Measurements from ENCODE around the gene LAIR2. TPM values are rescaled to one million over a fixed set of nuclear protein-coding genes. Genes with fewer than 3 reads are reported as not detected.

Gene LAIR2
- total RNA-seq, 4 donors from 2014 or later: not detected

- DNase-seq: no peak
- Histone ChIP-seq H3K4me1 (no peaks in the 10 kb centered on the region), H3K27me3 (peaks cover 0 to 33% (median under 1%) of the 10 kb centered on the region in 4 donors), H3K9me3 (no peaks in the 10 kb centered on the region), H3K27ac (no peak overlapping the region), H3K4me3 (no peak overlapping the region), H3K36me3 (no peaks in the 10 kb centered on the region)
- intact Hi-C loops (cut with DNase I): no loop called here
- 62 to 63% methylated on average over 7 of the region's 8 CpGs for WGBS, 2 donors
- TF ChIP-seq CTCF (IDR thresholded peaks at IDR 0.05) (no peak), POLR2A (IDR thresholded peaks at IDR 0.05) (no peak)
Observed at GRCh38 chr19:54534156-54534555, 31.5 kb downstream of the LAIR2 start.

- Histone ChIP-seq H3K4me1 (no peaks in the 10 kb centered on the region), H3K27ac (no peak overlapping the region), H3K4me3 (no peak overlapping the region), H3K27me3 (peaks cover 0 to 33% (median 0%) of the 10 kb centered on the region in 4 donors), H3K36me3 (no peaks in the 10 kb centered on the region), H3K9me3 (no peaks in the 10 kb centered on the region)
- intact Hi-C loops (cut with DNase I): no loop called here
- WGBS, 2 donors: 100% methylated on average over 2 of the region's 9 CpGs
- DNase-seq: no peak
- TF ChIP-seq CTCF (IDR thresholded peaks at IDR 0.05) (no peak), POLR2A (IDR thresholded peaks at IDR 0.05) (no peak)
Observed at GRCh38 chr19:54535601-54536000, 33.0 kb downstream of the LAIR2 start.

GRCh38 chr19:54536956-54537355 is 34.3 kb downstream of the LAIR2 start:
- peaks cover 0 to 33% (median 0%) of the 10 kb centered on the region in 4 donors for H3K27me3 ChIP-seq
- no peaks in the 10 kb centered on the region for H3K4me1 ChIP-seq
- no peak for TF ChIP-seq CTCF (IDR thresholded peaks at IDR 0.05)
- no peak for TF ChIP-seq POLR2A (IDR thresholded peaks at IDR 0.05)
- no peak overlapping the region for H3K4me3 ChIP-seq
- intact Hi-C loops (cut with DNase I): no loop called here
- 72% methylated on average over 3 of the region's 9 CpGs for WGBS, 2 donors
- no peaks in the 10 kb centered on the region for H3K9me3 ChIP-seq
- no peak for DNase-seq
- H3K36me3 ChIP-seq: no peaks in the 10 kb centered on the region
- H3K27ac ChIP-seq: no peak overlapping the region

- Histone ChIP-seq H3K4me1 (no peaks in the 10 kb centered on the region), H3K9me3 (no peaks in the 10 kb centered on the region), H3K36me3 (no peaks in the 10 kb centered on the region), H3K4me3 (no peak overlapping the region), H3K27ac (no peak overlapping the region), H3K27me3 (no peaks in the 10 kb centered on the region)
- no peak for DNase-seq
- TF ChIP-seq POLR2A (IDR thresholded peaks at IDR 0.05) (no peak), CTCF (IDR thresholded peaks at IDR 0.05) (no peak)
- whole genome bisulfite sequencing, 2 donors: 37 to 58% methylated on average over 2 of the region's 2 CpGs
- intact Hi-C loops (cut with DNase I): no loop called here
Observed at GRCh38 chr19:54541712-54542111, 39.1 kb downstream of the LAIR2 start.

- H3K9me3 ChIP-seq: no peaks in the 10 kb centered on the region
- intact Hi-C loops (cut with DNase I): no loop called here
- no peaks in the 10 kb centered on the region for H3K27me3 ChIP-seq
- WGBS, 2 donors: 87 to 89% methylated on average over 5 to 15 of the region's 16 CpGs
- TF ChIP-seq POLR2A (IDR thresholded peaks at IDR 0.05): no peak
- no peak overlapping the region for H3K27ac ChIP-seq
- no peaks in the 10 kb centered on the region for H3K4me1 ChIP-seq
- H3K4me3 ChIP-seq: no peak overlapping the region
- no peak for DNase-seq
- H3K36me3 ChIP-seq: no peaks in the 10 kb centered on the region
Observed at GRCh38 chr19:54548806-54549205, 46.2 kb downstream of the LAIR2 start.

GRCh38 chr19:54549224-54549623 is 46.6 kb downstream of the LAIR2 start:
- intact Hi-C loops (cut with DNase I): no loop called here
- H3K9me3 ChIP-seq: no peaks in the 10 kb centered on the region
- TF ChIP-seq POLR2A (IDR thresholded peaks at IDR 0.05): no peak
- TF ChIP-seq CTCF (IDR thresholded peaks at IDR 0.05): no peak
- no peak overlapping the region for H3K27ac ChIP-seq
- H3K36me3 ChIP-seq: no peaks in the 10 kb centered on the region
- H3K27me3 ChIP-seq: no peaks in the 10 kb centered on the region
- 70 to 100% methylated on average over 1 to 5 of the region's 14 CpGs for WGBS, 2 donors
- H3K4me3 ChIP-seq: no peak overlapping the region
- no peak for DNase-seq
- H3K4me1 ChIP-seq: no peaks in the 10 kb centered on the region
